H1 (cell line): ENCODE data around the gene SMTNL2. TPM values are rescaled to one million over a fixed set of nuclear protein-coding genes. Genes with fewer than 3 reads are reported as not detected.

Experiments used
- CTCF ChIA-PET: fragments of 300-600 bp; sonication (Branson Sonifier 250); formaldehyde crosslinking; loops from one replicate; lab custom pipeline; 2021; ENCODE audit not compliant: partially characterized antibody; lab: Charles Lee
- POLR2A ChIA-PET: fragments of 300-600 bp; sonication (Branson Sonifier 250); formaldehyde crosslinking; loops from one replicate; lab custom pipeline; 2021; ENCODE audit warnings: inconsistent platforms; ENCODE audit not compliant: partially characterized antibody; lab: Charles Lee
- DNase-seq, 2 experiments: peaks; one replicate each; pipeline versions ENCODE4 v3.0.0 to v3.0.0-alpha.2; 2010 to 2022; ENCODE audit warnings: low spot score in 2 of 2, low read depth in 1 of 2, mixed read lengths in 1 of 2
- FAIRE-seq: peaks from 2 replicates; lab custom pipeline; 2011; peaks lifted over from hg19 to GRCh38; lab: Jason Lieb, UNC
- H2AFZ ChIP-seq: 2 replicates; pipeline ENCODE4 v1.8.1; 2012; ENCODE audit warnings: low read length, inconsistent platforms
- H2AK5ac ChIP-seq: 2 replicates; pipeline ENCODE4 v1.6.1; 2013; ENCODE audit warnings: low read depth, low read length
- H2BK120ac ChIP-seq: replicated peaks from 2 replicates; pipeline ENCODE3; 2013; ENCODE audit warnings: low read depth, low read length, inconsistent platforms
- H2BK12ac ChIP-seq: 2 replicates; pipeline ENCODE4 v1.6.1; 2013; ENCODE audit warnings: low read depth, low read length
- H2BK15ac ChIP-seq: 2 replicates; pipeline ENCODE4 v1.6.1; 2013; ENCODE audit warnings: low read length
- H2BK20ac ChIP-seq: 2 replicates; pipeline ENCODE4 v1.6.1; 2013; ENCODE audit warnings: low read length
- H2BK5ac ChIP-seq: 2 replicates; pipeline ENCODE4 v1.6.1; 2013; ENCODE audit warnings: low read depth, low read length
- H3K14ac ChIP-seq: 2 replicates; pipeline ENCODE4 v1.6.1; 2013; ENCODE audit warnings: inconsistent platforms; ENCODE audit not compliant: insufficient read length
- H3K18ac ChIP-seq: 2 replicates; pipeline ENCODE4 v1.6.1; 2013; ENCODE audit warnings: low read length; ENCODE audit errors: extremely low read depth
- H3K23ac ChIP-seq: 2 replicates; pipeline ENCODE4 v1.6.1; 2013; ENCODE audit warnings: inconsistent platforms; ENCODE audit not compliant: insufficient read length
- H3K23me2 ChIP-seq: 2 replicates; pipeline ENCODE4 v1.6.1; 2013; ENCODE audit warnings: low read depth, low read length
- H3K27ac ChIP-seq: 2 replicates; pipeline ENCODE4 v1.6.1; 2011; ENCODE audit warnings: low read depth, low read length, inconsistent platforms
- H3K27me3 ChIP-seq, 4 experiments: replicated peaks in 1 of 4; 1 replicate in 1 of 4; 2 replicates in 3 of 4; pipeline versions ENCODE4 v1.6.1 to v1.8.1; 2011 to 2013; ENCODE audit warnings: low read length in 3 of 4, mild to moderate bottlenecking in 3 of 4, inconsistent platforms in 2 of 4, mixed read lengths in 2 of 4, moderate library complexity in 1 of 4; ENCODE audit not compliant: control insufficient read depth in 3 of 4, insufficient read depth in 3 of 4; ENCODE audit errors: extremely low read depth in 1 of 4
- H3K36me3 ChIP-seq, 4 experiments: 2 replicates each; pipeline versions ENCODE4 v1.6.1 to v1.8.1; 2011 to 2013; ENCODE audit warnings: mild to moderate bottlenecking in 4 of 4, low read length in 3 of 4, moderate library complexity in 2 of 4, control low read depth in 1 of 4, inconsistent platforms in 1 of 4; ENCODE audit not compliant: insufficient read depth in 4 of 4, control insufficient read depth in 2 of 4
- H3K4ac ChIP-seq: replicated peaks from 2 replicates; pipeline ENCODE3; 2013; ENCODE audit warnings: low read length, low read depth, mixed read lengths, inconsistent platforms; ENCODE audit not compliant: insufficient read length
- H3K4me1 ChIP-seq, 4 experiments: replicated peaks in 1 of 4; 1 replicate in 1 of 4; 2 replicates in 3 of 4; pipeline versions ENCODE4 v1.6.1 to v1.8.1; 2011 to 2013; ENCODE audit warnings: low read length in 3 of 4, inconsistent platforms in 2 of 4, mixed read lengths in 1 of 4; ENCODE audit not compliant: insufficient read depth in 4 of 4, control insufficient read depth in 3 of 4
- H3K4me2 ChIP-seq, 2 experiments: 2 replicates each; pipeline versions ENCODE4 v1.6.1 to v1.8.1; 2011 to 2013; ENCODE audit warnings: low read depth in 2 of 2, low read length in 2 of 2, control low read depth in 1 of 2, inconsistent platforms in 1 of 2, mild to moderate bottlenecking in 1 of 2; ENCODE audit not compliant: insufficient read depth in 1 of 2
- H3K4me3 ChIP-seq, 4 experiments: fragments of 200-600, 300-600 bp in 1 of 4; sonication (generic), shearing (Covaris generic), sonication (Bioruptor Twin) in 1 of 4; 2 replicates each; pipeline versions ENCODE4 v1.5.1 to v1.8.1; 2011 to 2016; ENCODE audit warnings: low read length in 4 of 4, low read depth in 3 of 4, control low read depth in 2 of 4, inconsistent platforms in 2 of 4, mild to moderate bottlenecking in 2 of 4, mixed read lengths in 1 of 4, moderate library complexity in 1 of 4; ENCODE audit not compliant: insufficient read depth in 2 of 4; ENCODE audit errors: extremely low read depth in 1 of 4
- H3K56ac ChIP-seq: replicated peaks from 2 replicates; pipeline ENCODE3; 2013; ENCODE audit warnings: low read depth, mild to moderate bottlenecking, mixed read lengths, low read length, inconsistent platforms; ENCODE audit not compliant: insufficient read length
- H3K79me1 ChIP-seq: 2 replicates; pipeline ENCODE4 v1.6.1; 2013; ENCODE audit warnings: low read depth, low read length, control low read depth
- H3K79me2 ChIP-seq, 2 experiments: 2 replicates each; pipeline versions ENCODE4 v1.6.1 to v1.8.1; 2012 to 2013; ENCODE audit warnings: low read length in 2 of 2, mild to moderate bottlenecking in 2 of 2, inconsistent platforms in 1 of 2; ENCODE audit not compliant: insufficient read depth in 2 of 2, control insufficient read depth in 1 of 2
- H3K9ac ChIP-seq, 4 experiments: replicated peaks in 1 of 4; 1 replicate in 1 of 4; 2 replicates in 3 of 4; pipeline versions ENCODE4 v1.6.1 to v1.8.1; 2011 to 2013; ENCODE audit warnings: low read depth in 3 of 4, low read length in 3 of 4, control low read depth in 2 of 4, mild to moderate bottlenecking in 2 of 4, moderate library complexity in 2 of 4, inconsistent platforms in 1 of 4; ENCODE audit errors: extremely low read depth in 1 of 4
- H3K9me3 ChIP-seq, 2 experiments: 2 replicates each; pipeline versions ENCODE4 v1.6.1 to v1.8.1; 2012 to 2013; ENCODE audit warnings: mild to moderate bottlenecking in 2 of 2, moderate library complexity in 2 of 2, control low read depth in 1 of 2, inconsistent platforms in 1 of 2, low read depth in 1 of 2, low read length in 1 of 2, mixed read lengths in 1 of 2; ENCODE audit not compliant: insufficient read depth in 2 of 2
- H4K20me1 ChIP-seq, 2 experiments: replicated peaks in 1 of 2; 2 replicates each; pipeline versions ENCODE3 to v1.8.1; 2011 to 2013; ENCODE audit warnings: inconsistent platforms in 2 of 2, low read length in 2 of 2, mild to moderate bottlenecking in 1 of 2; ENCODE audit not compliant: insufficient read depth in 2 of 2, control insufficient read depth in 1 of 2
- H4K5ac ChIP-seq: 2 replicates; pipeline ENCODE4 v1.6.1; 2013; ENCODE audit warnings: low read length, low read depth, mixed read lengths, inconsistent platforms; ENCODE audit not compliant: insufficient read length
- H4K8ac ChIP-seq: 2 replicates; pipeline ENCODE4 v1.8.0; 2013; ENCODE audit warnings: mild to moderate bottlenecking, moderate library complexity, low read length, inconsistent platforms; ENCODE audit not compliant: insufficient read depth; ENCODE audit errors: extremely low read depth
- H4K91ac ChIP-seq: replicated peaks from 2 replicates; pipeline ENCODE3; 2013; ENCODE audit warnings: low read length, mixed read lengths, inconsistent platforms; ENCODE audit not compliant: insufficient read length
- CHD2 ChIP-seq: IDR thresholded peaks from 2 replicates; pipeline ENCODE4 v1.6.1; 2012; ENCODE audit warnings: low read length, improper control_type of control experiment
- EGR1 ChIP-seq: IDR thresholded peaks from 2 replicates; pipeline ENCODE4 v1.6.1; 2011; ENCODE audit warnings: low read depth, low read length, borderline replicate concordance
- HDAC6 ChIP-seq: IDR thresholded peaks from one replicate; pipeline ENCODE4 v1.7.1; 2012; ENCODE audit warnings: low read depth, mild to moderate bottlenecking, inconsistent platforms, low read length, moderate library complexity
- JUN ChIP-seq: IDR thresholded peaks from 2 replicates; pipeline ENCODE4 v1.6.1; 2011; ENCODE audit warnings: low read depth, mild to moderate bottlenecking, improper control_type of control experiment, low read length
- KDM1A ChIP-seq: fragments of 200-600, 300-600 bp; sonication (generic); IDR thresholded peaks from 2 replicates; pipeline ENCODE4 v1.7.1; 2016; ENCODE audit warnings: mild to moderate bottlenecking, low read length, borderline replicate concordance
- NANOG ChIP-seq: IDR thresholded peaks from 2 replicates; pipeline ENCODE4 v1.6.1; 2011; ENCODE audit warnings: low read length, low read depth, mild to moderate bottlenecking, inconsistent platforms; ENCODE audit not compliant: insufficient read depth, poor library complexity, severe bottlenecking
- RBBP5 ChIP-seq: IDR thresholded peaks from 2 replicates; pipeline ENCODE4 v1.7.1; 2012; ENCODE audit warnings: low read depth, mild to moderate bottlenecking, inconsistent platforms, low read length, moderate library complexity, borderline replicate concordance
- SIN3A ChIP-seq, 2 experiments: IDR thresholded peaks in 1 of 2; conservative IDR thresholded peaks in 1 of 2; 2 replicates each; pipeline ENCODE4 v1.6.1; 2011 to 2012; ENCODE audit warnings: low read length in 2 of 2, improper control_type of control experiment in 1 of 2, low read depth in 1 of 2, mild to moderate bottlenecking in 1 of 2
- TAF1 ChIP-seq: IDR thresholded peaks from 2 replicates; pipeline ENCODE4 v1.6.1; 2011; ENCODE audit warnings: mild to moderate bottlenecking, low read depth, low read length
- WGBS, 2 experiments: shearing (Covaris generic) in 1 of 2; methylation state at CpG; one replicate each; pipeline versions ENCODE4 v1.1.6 to v1.1.7; 2013 to 2015; ENCODE audit warnings: low lambda C conversion rate in 2 of 2, mixed read lengths in 2 of 2, inconsistent platforms in 1 of 2, low coverage in 1 of 2, missing lambda C conversion rate in 1 of 2; ENCODE audit not compliant: insufficient replicate concordance in 2 of 2, insufficient coverage in 1 of 2, insufficient read length in 1 of 2; ENCODE audit errors: extremely low coverage in 1 of 2, missing lambda C conversion rate in 1 of 2; 5-methylcytosine and 5-hydroxymethylcytosine counted together
- polyA plus RNA-seq, 7 experiments: library from polyadenylated mRNA; depleted of rRNA in 3 of 7; stranded (reverse) in 5 of 7; unstranded in 2 of 7; fragments of >200 nt in 5 of 7; fragments of 200-250 nt in 2 of 7; gene quantifications; 1 replicate in 5 of 7; 2 replicates in 1 of 7; 4 replicates in 1 of 7; pipeline versions ENCODE4 v1.2.1 to v1.2.3, GENCODE V29; 2011 to 2013; ENCODE audit warnings: missing spikeins in 2 of 7, mixed read lengths in 2 of 7
- total RNA-seq: library from RNA; stranded (reverse); fragmentation: NEBNext Ultra II Directional; extraction: Animal tissue kit (Norgen Biotek cat#: 25700); gene quantifications from 2 replicates; pipeline ENCODE4 v1.2.1, GENCODE V29; 2021
- TF ChIP-seq, protein P1 (sequence below): IDR thresholded peaks from 2 replicates; pipeline ENCODE4 v1.6.1; 2011; ENCODE audit warnings: low read length, improper control_type of control experiment

Gene SMTNL2
- total and polyA plus RNA-seq, 2 of the 8 experiments (the other 6 are each of a cell fraction or from before 2014, with no cell fraction given): 3.6 to 4.5 TPM

GRCh38 chr17:4596636-4597380 is 12.5 kb downstream of the SMTNL2 start:
- peak overlapping the region; percentile 76 for H4K91ac ChIP-seq
- H3K18ac ChIP-seq: no peak overlapping the region
- WGBS, 2 experiments: 89% methylated on average over 31 of the region's 36 CpGs; no CpG with 5 or more reads in 1 of the 2 experiments
- no peak overlapping the region for H3K56ac ChIP-seq
- H3K9me3 ChIP-seq: no peaks in the 10 kb centered on the region
- no peak for FAIRE-seq
- no peak overlapping the region for H3K23ac ChIP-seq
- no peaks in the 10 kb centered on the region for H4K20me1 ChIP-seq
- 0 out of 2 replicates have a peak overlapping the region, but pooled peaks have one; percentile 68 for H2BK12ac ChIP-seq
- no peak overlapping the region for H2BK20ac ChIP-seq
- H3K27me3 ChIP-seq: 0 out of 7 replicates have a peak, but pooled peaks cover 0 to 2% (median 0%) of the 10 kb centered on the region in 4 experiments
- H3K36me3 ChIP-seq: no peaks in the 10 kb centered on the region
- no peak overlapping the region for H2BK120ac ChIP-seq
- peak overlapping the region; percentile 86; the same call in 1 of the 2 replicates for H2AK5ac ChIP-seq
- H3K23me2 ChIP-seq: peaks cover 2% of the 10 kb centered on the region; the same call in 1 of the 2 replicates
- H4K5ac ChIP-seq: no peak overlapping the region
- H2BK15ac ChIP-seq: no peak overlapping the region
- TF ChIP-seq HDAC6 (no peak), JUN (no peak), SIN3A (conservative IDR thresholded peaks at IDR 0.05 in 1 of 2, IDR thresholded peaks at IDR 0.05 in 1 of 2; ENCODE audit: low read depth in 1 of 2, low read length in 2 of 2) (no peak), EGR1 (no peak), CHD2 (no peak), RBBP5 (no peak), NANOG (no peak), TAF1 (no peak), KDM1A (no peak)
- TF ChIP-seq, protein P1, sequence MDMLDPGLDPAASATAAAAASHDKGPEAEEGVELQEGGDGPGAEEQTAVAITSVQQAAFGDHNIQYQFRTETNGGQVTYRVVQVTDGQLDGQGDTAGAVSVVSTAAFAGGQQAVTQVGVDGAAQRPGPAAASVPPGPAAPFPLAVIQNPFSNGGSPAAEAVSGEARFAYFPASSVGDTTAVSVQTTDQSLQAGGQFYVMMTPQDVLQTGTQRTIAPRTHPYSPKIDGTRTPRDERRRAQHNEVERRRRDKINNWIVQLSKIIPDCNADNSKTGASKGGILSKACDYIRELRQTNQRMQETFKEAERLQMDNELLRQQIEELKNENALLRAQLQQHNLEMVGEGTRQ: no peak
- ChIA-PET POLR2A (interaction anchor here (1.3 to 1.5 kb wide), 5 partner anchors 8 to 35 kb away, joined by 3 to 4 read pairs (median 4); partner anchors contain the start of gene SMTNL2), CTCF (interaction anchor here (0.9 to 10.1 kb wide), 6 partner anchors 8 to 97 kb away, joined by 3 to 77 read pairs (median 35); partner anchors contain the start of gene SMTNL2)
- H4K8ac ChIP-seq: peak overlapping the region; percentile 26; the same call in 1 of the 2 replicates
- H3K79me1 ChIP-seq: no peaks in the 10 kb centered on the region
- H2BK5ac ChIP-seq: peak overlapping the region; percentile 71
- H3K27ac ChIP-seq: no peak overlapping the region
- H3K4ac ChIP-seq: no peak overlapping the region
- no peaks in the 10 kb centered on the region for H3K79me2 ChIP-seq
- no peak overlapping the region for H3K4me3 ChIP-seq
- peaks cover 4 to 32% (median 23%) of the 10 kb centered on the region in 4 experiments for H3K4me1 ChIP-seq
- no peak overlapping the region for H3K9ac ChIP-seq
- DNase-seq: no peak
- no peak overlapping the region for H3K14ac ChIP-seq
- H3K4me2 ChIP-seq: no peak overlapping the region
- H2AFZ ChIP-seq: no peak overlapping the region
